Measurements from ENCODE around the gene ZNF197.

Gene ZNF197

DNA sequence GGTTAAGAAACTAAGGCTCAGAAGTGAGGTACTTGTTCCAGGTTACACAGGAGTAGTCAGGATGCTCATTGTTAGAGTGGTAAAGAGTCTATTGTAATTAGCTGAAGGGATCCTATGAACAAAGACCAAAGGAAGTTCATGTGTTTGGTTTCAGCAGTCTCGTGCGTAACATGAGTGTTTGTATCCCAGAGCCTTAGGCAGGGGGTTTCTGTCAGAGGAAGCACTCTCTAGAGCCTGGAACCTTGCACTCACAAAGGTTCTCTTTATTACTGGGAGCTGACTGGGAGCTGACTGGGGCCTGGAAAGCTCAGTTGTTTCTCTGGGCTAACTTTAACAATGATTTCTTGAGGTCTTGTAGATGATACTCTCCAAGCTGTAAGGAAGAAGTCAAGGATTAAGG lies 3.9 kb downstream of the ZNF197 start:
- no peaks in the 10 kb centered on the region for H3K27me3 ChIP-seq (ENCODE audit: insufficient read depth, poor library complexity, severe bottlenecking)
- H3K4me3 ChIP-seq (replicated peaks; ENCODE audit: insufficient read depth, low read length) = no peak overlapping the region
- no peak for TF ChIP-seq POLR2AphosphoS5 (IDR thresholded peaks at IDR 0.05; ENCODE audit: low read depth)
- H3K27ac ChIP-seq (replicated peaks) = no peak overlapping the region
- no peak for DNase-seq (ENCODE audit: low read depth in 1 of 2, low spot score in 1 of 2)

DNA sequence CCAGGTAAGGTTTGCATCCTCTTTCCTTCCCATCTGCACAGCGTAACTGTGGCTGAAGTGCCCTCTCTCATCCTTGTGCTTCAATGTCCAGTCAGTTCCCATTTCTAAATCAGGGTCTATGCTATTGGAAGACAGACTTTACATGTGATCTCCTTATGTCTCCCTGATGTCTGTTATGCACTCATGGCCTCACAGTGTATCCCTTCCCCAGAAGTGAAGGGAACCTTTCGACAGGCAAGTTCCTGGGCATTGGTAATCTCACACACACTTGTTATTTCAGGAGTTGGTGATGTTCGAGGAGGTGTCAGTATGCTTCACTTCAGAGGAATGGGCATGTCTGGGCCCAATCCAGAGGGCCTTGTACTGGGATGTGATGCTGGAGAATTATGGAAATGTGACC lies 7.4 kb downstream of the ZNF197 start:
- Histone ChIP-seq H3K27me3 (ENCODE audit: insufficient read depth, poor library complexity, severe bottlenecking) (no peaks in the 10 kb centered on the region), H3K27ac (replicated peaks) (no peak overlapping the region), H3K4me3 (replicated peaks; ENCODE audit: insufficient read depth, low read length) (no peak overlapping the region)
- no peak for DNase-seq (ENCODE audit: low read depth in 1 of 2, low spot score in 1 of 2)
- TF ChIP-seq, protein P1, sequence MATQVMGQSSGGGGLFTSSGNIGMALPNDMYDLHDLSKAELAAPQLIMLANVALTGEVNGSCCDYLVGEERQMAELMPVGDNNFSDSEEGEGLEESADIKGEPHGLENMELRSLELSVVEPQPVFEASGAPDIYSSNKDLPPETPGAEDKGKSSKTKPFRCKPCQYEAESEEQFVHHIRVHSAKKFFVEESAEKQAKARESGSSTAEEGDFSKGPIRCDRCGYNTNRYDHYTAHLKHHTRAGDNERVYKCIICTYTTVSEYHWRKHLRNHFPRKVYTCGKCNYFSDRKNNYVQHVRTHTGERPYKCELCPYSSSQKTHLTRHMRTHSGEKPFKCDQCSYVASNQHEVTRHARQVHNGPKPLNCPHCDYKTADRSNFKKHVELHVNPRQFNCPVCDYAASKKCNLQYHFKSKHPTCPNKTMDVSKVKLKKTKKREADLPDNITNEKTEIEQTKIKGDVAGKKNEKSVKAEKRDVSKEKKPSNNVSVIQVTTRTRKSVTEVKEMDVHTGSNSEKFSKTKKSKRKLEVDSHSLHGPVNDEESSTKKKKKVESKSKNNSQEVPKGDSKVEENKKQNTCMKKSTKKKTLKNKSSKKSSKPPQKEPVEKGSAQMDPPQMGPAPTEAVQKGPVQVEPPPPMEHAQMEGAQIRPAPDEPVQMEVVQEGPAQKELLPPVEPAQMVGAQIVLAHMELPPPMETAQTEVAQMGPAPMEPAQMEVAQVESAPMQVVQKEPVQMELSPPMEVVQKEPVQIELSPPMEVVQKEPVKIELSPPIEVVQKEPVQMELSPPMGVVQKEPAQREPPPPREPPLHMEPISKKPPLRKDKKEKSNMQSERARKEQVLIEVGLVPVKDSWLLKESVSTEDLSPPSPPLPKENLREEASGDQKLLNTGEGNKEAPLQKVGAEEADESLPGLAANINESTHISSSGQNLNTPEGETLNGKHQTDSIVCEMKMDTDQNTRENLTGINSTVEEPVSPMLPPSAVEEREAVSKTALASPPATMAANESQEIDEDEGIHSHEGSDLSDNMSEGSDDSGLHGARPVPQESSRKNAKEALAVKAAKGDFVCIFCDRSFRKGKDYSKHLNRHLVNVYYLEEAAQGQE (IDR thresholded peaks at IDR 0.05; ENCODE audit: insufficient replicate concordance, low read depth) = no peak
- TF ChIP-seq SPI1 (IDR thresholded peaks at IDR 0.05; ENCODE audit: borderline replicate concordance, low read depth) (no peak), POLR2AphosphoS5 (IDR thresholded peaks at IDR 0.05; ENCODE audit: low read depth) (no peak), GABPA (IDR thresholded peaks at IDR 0.05; ENCODE audit: low read depth) (no peak)
- TF ChIP-seq, protein P2, sequence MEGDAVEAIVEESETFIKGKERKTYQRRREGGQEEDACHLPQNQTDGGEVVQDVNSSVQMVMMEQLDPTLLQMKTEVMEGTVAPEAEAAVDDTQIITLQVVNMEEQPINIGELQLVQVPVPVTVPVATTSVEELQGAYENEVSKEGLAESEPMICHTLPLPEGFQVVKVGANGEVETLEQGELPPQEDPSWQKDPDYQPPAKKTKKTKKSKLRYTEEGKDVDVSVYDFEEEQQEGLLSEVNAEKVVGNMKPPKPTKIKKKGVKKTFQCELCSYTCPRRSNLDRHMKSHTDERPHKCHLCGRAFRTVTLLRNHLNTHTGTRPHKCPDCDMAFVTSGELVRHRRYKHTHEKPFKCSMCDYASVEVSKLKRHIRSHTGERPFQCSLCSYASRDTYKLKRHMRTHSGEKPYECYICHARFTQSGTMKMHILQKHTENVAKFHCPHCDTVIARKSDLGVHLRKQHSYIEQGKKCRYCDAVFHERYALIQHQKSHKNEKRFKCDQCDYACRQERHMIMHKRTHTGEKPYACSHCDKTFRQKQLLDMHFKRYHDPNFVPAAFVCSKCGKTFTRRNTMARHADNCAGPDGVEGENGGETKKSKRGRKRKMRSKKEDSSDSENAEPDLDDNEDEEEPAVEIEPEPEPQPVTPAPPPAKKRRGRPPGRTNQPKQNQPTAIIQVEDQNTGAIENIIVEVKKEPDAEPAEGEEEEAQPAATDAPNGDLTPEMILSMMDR (IDR thresholded peaks at IDR 0.05; ENCODE audit: insufficient read depth, low read length) = no peak

DNA sequence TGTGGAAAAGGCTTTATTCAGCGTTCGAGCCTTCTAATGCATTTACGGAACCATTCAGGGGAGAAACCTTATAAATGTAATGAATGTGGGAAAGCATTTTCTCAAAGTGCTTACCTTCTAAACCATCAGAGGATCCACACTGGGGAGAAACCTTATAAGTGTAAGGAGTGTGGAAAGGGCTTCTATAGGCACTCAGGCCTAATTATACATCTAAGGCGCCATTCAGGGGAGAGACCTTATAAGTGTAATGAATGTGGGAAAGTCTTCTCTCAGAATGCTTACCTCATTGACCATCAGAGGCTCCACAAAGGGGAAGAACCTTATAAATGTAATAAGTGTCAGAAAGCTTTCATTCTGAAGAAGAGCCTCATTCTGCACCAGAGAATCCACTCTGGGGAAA lies 17.5 kb downstream of the ZNF197 start:
- no peak for DNase-seq (ENCODE audit: low read depth in 1 of 2, low spot score in 1 of 2)
- Histone ChIP-seq H3K27ac (replicated peaks) (no peak overlapping the region), H3K27me3 (ENCODE audit: insufficient read depth, poor library complexity, severe bottlenecking) (no peaks in the 10 kb centered on the region), H3K4me3 (replicated peaks; ENCODE audit: insufficient read depth, low read length) (no peak overlapping the region)
- TF ChIP-seq, protein P1 (IDR thresholded peaks at IDR 0.05; ENCODE audit: insufficient replicate concordance, low read depth) = no peak
- TF ChIP-seq POLR2AphosphoS5 (IDR thresholded peaks at IDR 0.05; ENCODE audit: low read depth) (no peak), SPI1 (IDR thresholded peaks at IDR 0.05; ENCODE audit: borderline replicate concordance, low read depth) (no peak), GABPA (IDR thresholded peaks at IDR 0.05; ENCODE audit: low read depth) (no peak)
- TF ChIP-seq, protein P2 (IDR thresholded peaks at IDR 0.05; ENCODE audit: insufficient read depth, low read length) = no peak

DNA sequence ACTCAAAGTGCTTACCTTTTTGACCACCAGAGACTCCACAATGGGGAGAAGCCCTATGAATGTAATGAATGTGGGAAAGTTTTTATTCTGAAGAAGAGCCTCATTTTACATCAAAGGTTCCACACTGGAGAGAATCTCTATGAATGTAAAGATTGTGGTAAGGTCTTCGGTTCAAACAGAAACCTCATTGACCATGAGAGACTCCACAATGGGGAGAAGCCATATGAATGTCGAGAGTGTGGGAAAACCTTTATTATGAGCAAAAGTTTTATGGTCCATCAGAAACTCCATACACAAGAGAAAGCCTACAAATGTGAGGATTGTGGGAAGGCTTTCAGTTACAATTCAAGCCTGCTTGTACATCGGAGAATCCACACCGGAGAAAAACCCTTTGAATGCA lies 18.2 kb downstream of the ZNF197 start:
- H3K27ac ChIP-seq (replicated peaks) = no peak overlapping the region
- H3K27me3 ChIP-seq (ENCODE audit: insufficient read depth, poor library complexity, severe bottlenecking) = no peaks in the 10 kb centered on the region
- no peak for DNase-seq (ENCODE audit: low read depth in 1 of 2, low spot score in 1 of 2)
- no peak for TF ChIP-seq GABPA (IDR thresholded peaks at IDR 0.05; ENCODE audit: low read depth)
- TF ChIP-seq, protein P1 (IDR thresholded peaks at IDR 0.05; ENCODE audit: insufficient replicate concordance, low read depth) = no peak
- TF ChIP-seq POLR2AphosphoS5 (IDR thresholded peaks at IDR 0.05; ENCODE audit: low read depth) = no peak
- TF ChIP-seq SPI1 (IDR thresholded peaks at IDR 0.05; ENCODE audit: borderline replicate concordance, low read depth) = no peak
- TF ChIP-seq, protein P2 (IDR thresholded peaks at IDR 0.05; ENCODE audit: insufficient read depth, low read length) = no peak
- H3K4me3 ChIP-seq (replicated peaks; ENCODE audit: insufficient read depth, low read length) = no peak overlapping the region
